Measurements from ENCODE around the gene CLDN12.

Gene CLDN12

GRCh38 chr7:90421651-90422050, 18.4 kb downstream of the CLDN12 start:
- Histone ChIP-seq H3K27me3 (replicated peaks) (no peaks in the 10 kb centered on the region), H3K36me3 (replicated peaks) (no peaks in the 10 kb centered on the region), H3K27ac (no peak overlapping the region), H3K4me3 (ENCODE audit: low read depth, low read length) (no peak overlapping the region)
- no peak for DNase-seq
- in situ Hi-C loops (cut with HindIII; ENCODE audit: low pct_ligation_motif_present, low sequenced_read_pairs): no loop called here
- no peak for TF ChIP-seq CTCF (IDR thresholded peaks at IDR 0.05; ENCODE audit: low read depth, low read length, missing control alignments)

DNA sequence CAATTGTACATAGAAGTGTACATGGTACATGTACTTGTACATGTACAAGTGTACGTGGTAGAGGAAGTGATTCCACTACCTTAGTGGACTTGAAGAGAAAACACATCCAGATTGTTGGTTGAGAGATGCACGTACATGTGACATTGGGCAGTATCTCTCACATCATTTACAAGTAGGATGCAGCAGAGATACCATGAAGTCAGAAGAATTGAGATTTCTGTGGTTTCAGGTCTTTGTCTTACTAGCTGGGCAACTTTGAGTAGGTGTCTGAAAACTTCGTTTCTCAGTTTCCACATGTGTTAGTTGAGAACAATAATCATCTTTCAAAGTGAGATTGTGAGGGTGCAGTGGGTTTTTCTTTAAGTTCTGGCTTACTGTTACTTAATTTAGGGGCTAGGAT, 21.5 kb downstream of the CLDN12 start:
- in situ Hi-C loops (cut with HindIII; ENCODE audit: low pct_ligation_motif_present, low sequenced_read_pairs): no loop called here
- TF ChIP-seq CTCF (IDR thresholded peaks at IDR 0.05; ENCODE audit: low read depth, low read length, missing control alignments): no peak
- no peaks in the 10 kb centered on the region for H3K27me3 ChIP-seq (replicated peaks)
- H3K36me3 ChIP-seq (replicated peaks): no peaks in the 10 kb centered on the region
- no peak overlapping the region for H3K4me3 ChIP-seq (ENCODE audit: low read depth, low read length)
- no peak for DNase-seq
- H3K27ac ChIP-seq: no peak overlapping the region

- DNase-seq: no peak
- H3K36me3 ChIP-seq (replicated peaks): no peaks in the 10 kb centered on the region
Observed at GRCh38 chr7:90425376-90425775, 22.1 kb downstream of the CLDN12 start.

GRCh38 chr7:90430614-90431460, 27.6 kb downstream of the CLDN12 start:
- no peaks in the 10 kb centered on the region for H3K27me3 ChIP-seq (replicated peaks)
- H3K4me3 ChIP-seq (ENCODE audit: low read depth, low read length): no peak overlapping the region
- no peak for TF ChIP-seq CTCF (IDR thresholded peaks at IDR 0.05; ENCODE audit: low read depth, low read length, missing control alignments)
- no peak overlapping the region for H3K27ac ChIP-seq
- in situ Hi-C loops (cut with HindIII; ENCODE audit: low pct_ligation_motif_present, low sequenced_read_pairs): no loop called here
- no peak for DNase-seq
- no peaks in the 10 kb centered on the region for H3K36me3 ChIP-seq (replicated peaks)

More at GRCh38 chr7:90425376-90425775, 22.1 kb downstream of the CLDN12 start:
- in situ Hi-C loops (cut with HindIII; ENCODE audit: low pct_ligation_motif_present, low sequenced_read_pairs): no loop called here
- Histone ChIP-seq H3K27ac (no peak overlapping the region), H3K27me3 (replicated peaks) (no peaks in the 10 kb centered on the region), H3K4me3 (ENCODE audit: low read depth, low read length) (no peak overlapping the region)
- no peak for TF ChIP-seq CTCF (IDR thresholded peaks at IDR 0.05; ENCODE audit: low read depth, low read length, missing control alignments)

DNA sequence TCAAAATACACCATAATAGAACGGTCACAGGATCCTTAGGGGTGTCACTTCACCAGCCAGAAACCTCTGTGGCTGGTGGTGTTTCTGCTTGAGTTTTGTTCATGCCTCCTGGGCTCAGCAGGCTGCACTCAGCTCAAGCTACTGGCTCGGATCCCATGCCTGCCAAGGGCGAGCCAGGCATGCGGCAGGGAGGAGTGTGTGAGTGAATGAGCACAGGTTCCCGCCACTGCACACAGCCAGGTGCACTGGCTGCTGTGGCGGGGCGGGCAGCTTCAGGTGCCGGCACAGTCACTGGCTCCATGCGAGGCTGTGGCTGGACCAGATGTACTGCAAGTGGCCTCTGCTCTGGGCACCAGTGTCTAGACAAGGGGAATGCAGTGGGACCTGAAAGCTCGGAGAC, 29.5 kb downstream of the CLDN12 start:
- Histone ChIP-seq H3K4me3 (ENCODE audit: low read depth, low read length) (no peak overlapping the region), H3K27ac (no peak overlapping the region), H3K27me3 (replicated peaks) (no peaks in the 10 kb centered on the region), H3K36me3 (replicated peaks) (no peaks in the 10 kb centered on the region)
- no peak for DNase-seq
- in situ Hi-C loops (cut with HindIII; ENCODE audit: low pct_ligation_motif_present, low sequenced_read_pairs): no loop called here
- no peak for TF ChIP-seq CTCF (IDR thresholded peaks at IDR 0.05; ENCODE audit: low read depth, low read length, missing control alignments)

DNA sequence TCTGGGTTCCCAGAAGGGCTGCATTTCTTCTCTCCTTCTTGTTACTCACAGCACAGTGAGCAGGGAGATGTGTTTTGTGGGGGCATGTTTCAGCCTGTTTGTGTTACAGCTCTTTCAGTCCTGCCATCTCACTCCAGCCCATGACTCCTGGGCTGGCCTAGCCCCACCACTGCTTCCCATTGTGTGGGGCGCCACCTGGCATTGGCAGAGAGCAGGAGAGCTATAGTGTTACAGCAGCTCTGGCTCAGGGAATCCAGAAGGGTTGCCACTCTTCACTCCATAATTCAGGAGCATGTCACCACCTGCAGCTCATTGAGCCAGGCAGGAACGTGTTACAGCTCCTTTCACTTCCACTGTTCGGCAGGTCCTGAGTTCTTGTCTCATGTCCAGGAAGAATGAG, 30.0 kb downstream of the CLDN12 start:
- no peak overlapping the region for H3K27ac ChIP-seq
- no peaks in the 10 kb centered on the region for H3K27me3 ChIP-seq (replicated peaks)
- TF ChIP-seq CTCF (IDR thresholded peaks at IDR 0.05; ENCODE audit: low read depth, low read length, missing control alignments): no peak
- no peaks in the 10 kb centered on the region for H3K36me3 ChIP-seq (replicated peaks)
- no peak overlapping the region for H3K4me3 ChIP-seq (ENCODE audit: low read depth, low read length)
- DNase-seq: no peak
- in situ Hi-C loops (cut with HindIII; ENCODE audit: low pct_ligation_motif_present, low sequenced_read_pairs): no loop called here

Data from brain microvascular endothelial cell (primary cell).